ENCODE data around the gene TEX51. TPM values are rescaled to one million over a fixed set of nuclear protein-coding genes. Genes with fewer than 3 reads are reported as not detected.

The TEX51 gene
- total and polyA plus RNA-seq, 2 donors (not counting 1 experiment from before 2014, with no cell fraction given): not detected

GRCh38 chr2:126883666-126884040 lies 15.0 kb upstream of the TEX51 start:
- H3K36me3 ChIP-seq (ENCODE audit: control insufficient read depth, insufficient read depth, low read length): no peaks in the 10 kb centered on the region
- no peak overlapping the region for H3K27ac ChIP-seq (ENCODE audit: insufficient read depth, low read length)
- H2AFZ ChIP-seq (ENCODE audit: low read length): no peak overlapping the region
- H3K9ac ChIP-seq (ENCODE audit: insufficient read depth, low read length): no peak overlapping the region
- H3K4me1 ChIP-seq (ENCODE audit: control insufficient read depth, extremely low read depth, insufficient read depth, low read length): no peaks in the 10 kb centered on the region
- H3K79me2 ChIP-seq (ENCODE audit: control insufficient read depth, insufficient read depth, low read length): no peaks in the 10 kb centered on the region
- H3K27me3 ChIP-seq (ENCODE audit: control insufficient read depth, insufficient read depth, low read length): no peaks in the 10 kb centered on the region
- H3K4me2 ChIP-seq (ENCODE audit: extremely low read depth, insufficient read depth, low read length): no peak overlapping the region
- no peaks in the 10 kb centered on the region for H4K20me1 ChIP-seq (ENCODE audit: control insufficient read depth, extremely low read depth, insufficient read depth, low read length)
- H3K4me3 ChIP-seq (replicated peaks in 1 of 4; ENCODE audit: control extremely low read depth in 1 of 4, insufficient read depth in 1 of 4, low read depth in 3 of 4, low read length in 4 of 4): no peak overlapping the region
- no peak for DNase-seq (ENCODE audit: low read depth in 2 of 2)
- H3K9me3 ChIP-seq (ENCODE audit: control insufficient read depth, insufficient read depth, low read depth, low read length): no peaks in the 10 kb centered on the region
- TF ChIP-seq CTCF (conservative IDR thresholded peaks at IDR 0.05 in 1 of 2, IDR thresholded peaks at IDR 0.05 in 1 of 2; ENCODE audit: low read depth in 1 of 2, low read length in 2 of 2) (no peak), EZH2 (IDR thresholded peaks at IDR 0.05; ENCODE audit: low read length, missing control alignments) (no peak)

DNA sequence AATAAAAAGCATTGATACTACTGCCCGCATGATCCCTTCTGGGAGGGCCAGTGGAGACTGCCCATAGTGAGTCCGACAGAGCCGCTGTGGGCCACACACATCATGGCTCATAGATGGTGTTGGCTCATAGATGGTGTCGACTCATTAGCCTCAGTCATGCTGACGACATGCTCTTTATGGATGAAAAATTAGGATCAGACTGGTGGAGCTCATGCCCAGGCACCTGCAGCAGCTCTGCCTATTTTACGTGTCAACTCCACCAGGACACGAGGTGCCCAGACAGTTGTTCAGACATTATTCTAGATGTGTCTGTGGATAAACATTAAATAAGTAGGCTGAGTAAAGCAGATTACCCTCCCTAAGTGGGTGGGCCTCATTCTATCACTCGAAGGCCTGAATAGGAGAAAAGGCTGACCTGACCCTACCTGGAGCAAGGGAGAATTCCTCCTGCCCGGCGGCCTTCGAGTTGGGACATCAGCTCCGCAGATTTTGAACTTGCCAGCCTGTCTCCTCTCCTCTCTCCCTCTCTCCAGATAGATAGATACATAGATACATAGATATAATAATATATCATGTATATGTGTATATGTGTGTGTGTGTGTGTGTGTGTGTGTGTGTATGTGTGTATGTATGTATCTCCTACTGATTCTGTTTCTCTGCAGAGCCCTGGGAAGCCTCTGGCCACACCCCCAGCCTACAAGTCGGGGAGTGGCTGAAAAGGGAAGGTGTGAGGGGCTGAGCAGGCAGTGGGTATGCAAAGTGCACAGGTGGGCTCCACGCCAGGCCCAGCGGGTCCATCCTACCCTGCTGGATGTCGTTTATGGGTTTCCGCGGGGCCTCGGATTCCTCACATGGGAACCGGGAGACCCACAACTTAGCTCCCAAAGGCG lies 13.6 kb upstream of the TEX51 start:
- Histone ChIP-seq H3K9ac (ENCODE audit: insufficient read depth, low read length) (no peak overlapping the region), H3K4me1 (ENCODE audit: control insufficient read depth, extremely low read depth, insufficient read depth, low read length) (no peaks in the 10 kb centered on the region), H3K27ac (ENCODE audit: insufficient read depth, low read length) (no peak overlapping the region), H2AFZ (ENCODE audit: low read length) (no peak overlapping the region), H3K4me3 (replicated peaks in 1 of 4; ENCODE audit: control extremely low read depth in 1 of 4, insufficient read depth in 1 of 4, low read depth in 3 of 4, low read length in 4 of 4) (no peak overlapping the region), H3K27me3 (ENCODE audit: control insufficient read depth, insufficient read depth, low read length) (no peaks in the 10 kb centered on the region), H3K36me3 (ENCODE audit: control insufficient read depth, insufficient read depth, low read length) (no peaks in the 10 kb centered on the region), H4K20me1 (ENCODE audit: control insufficient read depth, extremely low read depth, insufficient read depth, low read length) (no peaks in the 10 kb centered on the region), H3K4me2 (ENCODE audit: extremely low read depth, insufficient read depth, low read length) (no peak overlapping the region), H3K9me3 (ENCODE audit: control insufficient read depth, insufficient read depth, low read depth, low read length) (no peaks in the 10 kb centered on the region), H3K79me2 (ENCODE audit: control insufficient read depth, insufficient read depth, low read length) (no peaks in the 10 kb centered on the region)
- DNase-seq (ENCODE audit: low read depth in 2 of 2): no peak
- TF ChIP-seq CTCF (conservative IDR thresholded peaks at IDR 0.05 in 1 of 2, IDR thresholded peaks at IDR 0.05 in 1 of 2; ENCODE audit: low read depth in 1 of 2, low read length in 2 of 2): no peak
- no peak for TF ChIP-seq EZH2 (IDR thresholded peaks at IDR 0.05; ENCODE audit: low read length, missing control alignments)

DNA sequence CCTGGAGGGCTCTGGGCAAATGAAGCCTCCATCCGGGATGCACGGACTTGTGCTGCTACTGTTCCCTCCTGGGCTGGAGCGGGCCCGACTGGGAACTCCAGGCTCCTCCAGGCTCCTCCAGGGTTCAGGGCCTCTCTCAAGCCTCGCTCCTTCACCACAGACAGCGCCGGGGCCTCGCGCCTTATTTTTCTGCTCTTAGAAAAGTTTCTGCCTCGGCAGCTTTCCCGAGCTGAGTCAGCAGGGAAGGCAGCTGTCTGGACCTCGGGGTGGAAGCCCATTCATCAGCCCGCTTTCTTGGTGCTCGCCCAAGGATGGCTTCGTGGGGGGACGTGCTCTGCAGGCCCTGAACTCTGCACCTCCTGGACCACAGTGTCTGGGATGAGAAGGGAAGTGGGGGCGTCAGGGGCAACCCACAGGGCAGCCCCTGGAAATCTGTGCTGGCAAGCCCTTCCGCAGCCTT lies 12.9 kb upstream of the TEX51 start:
- no peaks in the 10 kb centered on the region for H3K36me3 ChIP-seq (ENCODE audit: control insufficient read depth, insufficient read depth, low read length)
- H3K9ac ChIP-seq (ENCODE audit: insufficient read depth, low read length): no peak overlapping the region
- peak overlapping the region; percentile 35 for H2AFZ ChIP-seq (ENCODE audit: low read length)
- H3K4me3 ChIP-seq (replicated peaks in 1 of 4; ENCODE audit: control extremely low read depth in 1 of 4, insufficient read depth in 1 of 4, low read depth in 3 of 4, low read length in 4 of 4): peak overlapping the region in 2 of 4 experiments; percentile 5 to 39
- no peaks in the 10 kb centered on the region for H3K27me3 ChIP-seq (ENCODE audit: control insufficient read depth, insufficient read depth, low read length)
- H3K79me2 ChIP-seq (ENCODE audit: control insufficient read depth, insufficient read depth, low read length): no peaks in the 10 kb centered on the region
- H3K27ac ChIP-seq (ENCODE audit: insufficient read depth, low read length): no peak overlapping the region
- no peak for TF ChIP-seq CTCF (conservative IDR thresholded peaks at IDR 0.05 in 1 of 2, IDR thresholded peaks at IDR 0.05 in 1 of 2; ENCODE audit: low read depth in 1 of 2, low read length in 2 of 2)
- no peak for TF ChIP-seq EZH2 (IDR thresholded peaks at IDR 0.05; ENCODE audit: low read length, missing control alignments)
- peak; percentile 33 to 72 for DNase-seq (ENCODE audit: low read depth in 2 of 2)
- H3K4me1 ChIP-seq (ENCODE audit: control insufficient read depth, extremely low read depth, insufficient read depth, low read length): no peaks in the 10 kb centered on the region
- no peaks in the 10 kb centered on the region for H4K20me1 ChIP-seq (ENCODE audit: control insufficient read depth, extremely low read depth, insufficient read depth, low read length)
- peak overlapping the region; percentile 25 for H3K4me2 ChIP-seq (ENCODE audit: extremely low read depth, insufficient read depth, low read length)
- no peaks in the 10 kb centered on the region for H3K9me3 ChIP-seq (ENCODE audit: control insufficient read depth, insufficient read depth, low read depth, low read length)
